SK-N-SH (cell line): ENCODE data around the gene MCF2L2.

ENCODE experiments used
- CTCF ChIP-seq: fragments of 200-600 bp; sonication (generic); IDR thresholded peaks from 2 replicates; pipeline ENCODE4 v1.6.1; 2017; ENCODE audit warnings: antibody characterized with exemption, mild to moderate bottlenecking, moderate library complexity
- ELF1 ChIP-seq: IDR thresholded peaks from 2 replicates; pipeline ENCODE4 v1.4.0; 2012
- GATA2 ChIP-seq: sonication (generic); formaldehyde crosslinking; IDR thresholded peaks from 2 replicates; pipeline ENCODE4 v1.5.0; 2020; ENCODE audit warnings: mild to moderate bottlenecking, missing genetic modification reagents
- JUND ChIP-seq: IDR thresholded peaks from 2 replicates; pipeline ENCODE4 v1.4.0; 2012
- MAX ChIP-seq: IDR thresholded peaks from 2 replicates; pipeline ENCODE4 v1.4.0; 2012; ENCODE audit warnings: low read depth
- POLR2AphosphoS5 ChIP-seq: IDR thresholded peaks from 2 replicates; pipeline ENCODE4 v1.6.1; 2012; ENCODE audit warnings: low read depth, low read length
- RFX5 ChIP-seq: IDR thresholded peaks from 2 replicates; pipeline ENCODE4 v1.6.1; 2012; ENCODE audit warnings: mild to moderate bottlenecking, improper control_type of control experiment, low read length
- SIN3A ChIP-seq: IDR thresholded peaks from 2 replicates; pipeline ENCODE4 v1.6.1; 2012; ENCODE audit warnings: low read depth, mild to moderate bottlenecking, low read length, moderate library complexity, borderline replicate concordance
- SMC3 ChIP-seq: IDR thresholded peaks from 2 replicates; pipeline ENCODE4 v1.6.1; 2012; ENCODE audit warnings: low read depth, low read length, improper control_type of control experiment
- TAF1 ChIP-seq: IDR thresholded peaks from 2 replicates; pipeline ENCODE4 v1.6.1; 2012; ENCODE audit warnings: low read depth, mild to moderate bottlenecking, low read length, moderate library complexity, borderline replicate concordance
- TCF12 ChIP-seq: IDR thresholded peaks from 2 replicates; pipeline ENCODE4 v1.4.0; 2012
- TEAD4 ChIP-seq: IDR thresholded peaks from 2 replicates; pipeline ENCODE4 v1.4.0; 2012; ENCODE audit warnings: mild to moderate bottlenecking, borderline replicate concordance; ENCODE audit not compliant: insufficient read depth
- USF2 ChIP-seq: fragments of 150-350 bp; IDR thresholded peaks from 2 replicates; pipeline ENCODE4 v1.6.1; 2017; ENCODE audit warnings: antibody characterized with exemption, low read length, low read depth, borderline replicate concordance

- TF ChIP-seq CTCF, result no peak
- no peak for TF ChIP-seq TAF1
- no peak for TF ChIP-seq TCF12
- no peak for TF ChIP-seq USF2
- TF ChIP-seq MAX, result no peak
- TF ChIP-seq ELF1, result no peak
- no peak for TF ChIP-seq RFX5
- no peak for TF ChIP-seq SIN3A
- no peak for TF ChIP-seq POLR2AphosphoS5
- no peak for TF ChIP-seq JUND
- TF ChIP-seq SMC3, result no peak
- no peak for TF ChIP-seq TEAD4
- TF ChIP-seq GATA2 (CRISPR knock-in tag), result no peak
Observed at GRCh38 chr3:183319371-183319770, 109.0 kb downstream of the MCF2L2 start.
